BJ (cell line): ENCODE measurements around the gene DPRX. TPM values are rescaled to one million over a fixed set of nuclear protein-coding genes. Genes with fewer than 3 reads are reported as not detected.

Experiments
- CTCF ChIA-PET: fragments of 350-600 bp; formaldehyde crosslinking; extraction: SDS; loops from one replicate; lab custom pipeline; 2021; ENCODE audit warnings: antibody characterized with exemption, inconsistent platforms; lab: Yijun Ruan, JAX
- POLR2A ChIA-PET: fragments of 300-600 bp; sonication (Branson Sonifier 250); formaldehyde crosslinking; extraction: SDS; loops from one replicate; lab custom pipeline; 2021; ENCODE audit warnings: antibody characterized with exemption; lab: Charles Lee
- DNase-seq: peaks from one replicate; pipeline ENCODE4 v3.0.0-alpha.2; 2011; ENCODE audit warnings: low read depth
- H3K27me3 ChIP-seq: 2 replicates; pipeline ENCODE4 v1.6.0; 2011; ENCODE audit warnings: low read length; ENCODE audit not compliant: control insufficient read depth, insufficient read depth
- H3K36me3 ChIP-seq: 2 replicates; pipeline ENCODE4 v1.5.1; 2011; ENCODE audit warnings: low read length; ENCODE audit not compliant: control insufficient read depth, insufficient read depth
- H3K4me3 ChIP-seq: 2 replicates; pipeline ENCODE4 v1.5.1; 2011; ENCODE audit warnings: low read depth, mild to moderate bottlenecking, control low read depth, low read length
- polyA plus RNA-seq: library from polyadenylated mRNA; depleted of rRNA; stranded (reverse); fragments of >200 nt; gene quantifications from 2 replicates; pipeline ENCODE4 v1.2.3, GENCODE V29; 2011
- TF ChIP-seq, protein P1 (sequence below): IDR thresholded peaks from 2 replicates; pipeline ENCODE4 v1.5.1; 2011; ENCODE audit warnings: low read depth, mild to moderate bottlenecking, control low read depth, inconsistent platforms, low read length, moderate library complexity; ENCODE audit not compliant: insufficient read depth

Gene DPRX
- polyA plus RNA-seq, 1 experiment: not detected

- Histone ChIP-seq H3K27me3 (no peaks in the 10 kb centered on the region), H3K36me3 (no peaks in the 10 kb centered on the region), H3K4me3 (no peak overlapping the region)
- ChIA-PET POLR2A (no interaction called here), CTCF (interaction anchor here (0.6 kb wide), 1 partner anchor 237 kb away, joined by 3 read pairs; no protein-coding TSS in a partner anchor)
- no peak for DNase-seq
- TF ChIP-seq, protein P1, sequence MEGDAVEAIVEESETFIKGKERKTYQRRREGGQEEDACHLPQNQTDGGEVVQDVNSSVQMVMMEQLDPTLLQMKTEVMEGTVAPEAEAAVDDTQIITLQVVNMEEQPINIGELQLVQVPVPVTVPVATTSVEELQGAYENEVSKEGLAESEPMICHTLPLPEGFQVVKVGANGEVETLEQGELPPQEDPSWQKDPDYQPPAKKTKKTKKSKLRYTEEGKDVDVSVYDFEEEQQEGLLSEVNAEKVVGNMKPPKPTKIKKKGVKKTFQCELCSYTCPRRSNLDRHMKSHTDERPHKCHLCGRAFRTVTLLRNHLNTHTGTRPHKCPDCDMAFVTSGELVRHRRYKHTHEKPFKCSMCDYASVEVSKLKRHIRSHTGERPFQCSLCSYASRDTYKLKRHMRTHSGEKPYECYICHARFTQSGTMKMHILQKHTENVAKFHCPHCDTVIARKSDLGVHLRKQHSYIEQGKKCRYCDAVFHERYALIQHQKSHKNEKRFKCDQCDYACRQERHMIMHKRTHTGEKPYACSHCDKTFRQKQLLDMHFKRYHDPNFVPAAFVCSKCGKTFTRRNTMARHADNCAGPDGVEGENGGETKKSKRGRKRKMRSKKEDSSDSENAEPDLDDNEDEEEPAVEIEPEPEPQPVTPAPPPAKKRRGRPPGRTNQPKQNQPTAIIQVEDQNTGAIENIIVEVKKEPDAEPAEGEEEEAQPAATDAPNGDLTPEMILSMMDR: no peak
Measured at GRCh38 chr19:53608381-53608780, 23.4 kb upstream of the DPRX start.

DNA sequence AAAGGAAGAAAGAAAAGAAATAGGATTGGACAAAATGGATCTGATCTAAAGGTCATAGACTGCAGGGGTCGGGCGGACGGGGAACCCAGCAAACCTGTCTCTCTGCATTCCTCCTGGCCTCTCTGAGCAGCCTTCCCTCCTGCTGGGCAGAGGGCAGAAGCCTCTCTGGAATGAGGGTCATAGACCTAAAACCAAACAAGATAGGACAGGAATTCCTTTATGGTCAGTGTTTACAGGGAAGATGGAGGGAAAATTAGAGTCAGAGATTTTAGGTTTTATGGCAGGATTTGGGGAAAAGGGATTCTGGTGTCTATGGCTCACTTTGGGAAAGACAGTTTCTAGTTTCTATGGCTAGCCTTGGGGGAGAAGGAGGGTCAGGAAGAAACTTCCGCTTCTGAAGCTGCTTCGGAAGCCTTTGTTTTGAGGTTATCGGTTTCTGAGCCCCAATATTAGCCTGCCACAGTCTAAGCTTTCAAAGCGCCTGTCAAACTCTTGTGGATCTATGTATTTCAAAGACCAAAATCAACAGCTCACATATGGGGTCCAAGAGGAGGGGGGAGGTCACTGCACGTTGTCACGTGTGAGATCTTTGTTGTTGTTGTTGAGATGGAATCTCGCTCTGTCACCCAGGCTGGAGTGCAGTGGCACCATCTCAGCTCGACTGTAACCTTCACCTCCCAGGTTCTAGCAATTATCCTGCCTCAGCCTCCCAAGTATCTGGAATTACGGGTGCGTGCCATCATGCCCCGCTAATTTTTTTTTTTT is 18.9 kb upstream of the DPRX start:
- H3K4me3 ChIP-seq: no peak overlapping the region
- ChIA-PET POLR2A (no interaction called here), CTCF (no interaction called here)
- H3K27me3 ChIP-seq: no peaks in the 10 kb centered on the region
- H3K36me3 ChIP-seq: no peaks in the 10 kb centered on the region
- TF ChIP-seq, protein P1: no peak
- DNase-seq: no peak

- TF ChIP-seq, protein P1: no peak
- ChIA-PET CTCF (no interaction called here), POLR2A (no interaction called here)
- no peaks in the 10 kb centered on the region for H3K27me3 ChIP-seq
- no peak for DNase-seq
- no peak overlapping the region for H3K4me3 ChIP-seq
- H3K36me3 ChIP-seq: no peaks in the 10 kb centered on the region
Measured at GRCh38 chr19:53621885-53622740, 9.7 kb upstream of the DPRX start.

DNA sequence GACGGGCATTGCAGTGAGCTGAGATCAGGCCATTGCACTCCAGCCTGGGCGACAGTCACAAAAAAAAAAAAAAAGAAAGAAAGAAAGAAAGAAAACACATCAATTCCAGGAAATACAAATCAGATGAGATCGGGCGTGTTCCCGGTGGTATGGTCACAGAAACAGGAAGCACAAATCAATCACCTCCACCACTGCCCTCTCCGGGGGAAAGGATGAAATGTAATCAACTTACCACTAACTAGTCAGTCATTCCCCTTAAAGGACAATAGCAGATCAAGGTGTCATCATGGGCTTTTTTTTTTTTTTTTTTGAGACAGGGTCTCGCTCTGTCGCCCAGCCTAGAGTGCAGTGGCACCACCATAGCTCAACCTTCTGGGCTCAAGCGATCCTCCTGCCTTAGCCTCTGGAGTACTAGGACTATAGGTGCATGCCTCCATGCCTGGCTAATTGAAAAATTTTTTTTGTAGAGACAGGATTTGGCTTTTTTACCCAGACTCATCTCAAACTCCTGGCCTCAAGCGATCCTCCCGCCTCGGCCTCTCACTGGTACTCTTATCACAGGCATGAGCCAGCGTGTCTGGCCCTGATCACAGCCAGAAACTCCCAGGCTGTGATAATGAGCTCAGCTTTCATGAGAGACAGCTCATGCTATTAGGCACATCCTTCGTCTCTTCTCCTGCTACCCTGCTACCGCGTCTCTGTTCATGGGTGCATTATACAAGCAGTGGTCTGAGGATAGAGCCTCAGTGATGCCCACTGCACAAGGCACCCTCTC is 6.8 kb upstream of the DPRX start:
- ChIA-PET CTCF (no interaction called here), POLR2A (interaction anchor here (0.6 kb wide), 1 partner anchor 715 kb away, joined by 3 read pairs; no protein-coding TSS in a partner anchor)
- H3K4me3 ChIP-seq: no peak overlapping the region
- H3K36me3 ChIP-seq: no peaks in the 10 kb centered on the region
- H3K27me3 ChIP-seq: no peaks in the 10 kb centered on the region
- DNase-seq: no peak
- TF ChIP-seq, protein P1: no peak
